Ovary (tissue), 3 donors: Measurements from ENCODE around the gene TMEM54.

Source experiments
- EP300 ChIP-seq: sonication (generic); formaldehyde crosslinking; IDR thresholded peaks from one replicate; pipeline ENCODE4 v1.6.1; 2017; ENCODE audit warnings: antibody characterized with exemption
- POLR2A ChIP-seq: fragments of 450-650 bp; IDR thresholded peaks from one replicate; pipeline ENCODE4 v1.6.1; 2017; ENCODE audit warnings: antibody characterized with exemption, mild to moderate bottlenecking, moderate library complexity
- TF ChIP-seq, protein P1 (sequence below), 3 donors: fragments of 450-650 bp in 2 of 3; fragments of 200-600 bp in 1 of 3; IDR thresholded peaks; one replicate each; pipeline versions ENCODE4 v1.5.1 to v1.8.0; 2016 to 2022; ENCODE audit warnings: antibody characterized with exemption in 3 of 3, mild to moderate bottlenecking in 1 of 3
- donor health status: DM: no; HTN: no; CAD: no.

DNA sequence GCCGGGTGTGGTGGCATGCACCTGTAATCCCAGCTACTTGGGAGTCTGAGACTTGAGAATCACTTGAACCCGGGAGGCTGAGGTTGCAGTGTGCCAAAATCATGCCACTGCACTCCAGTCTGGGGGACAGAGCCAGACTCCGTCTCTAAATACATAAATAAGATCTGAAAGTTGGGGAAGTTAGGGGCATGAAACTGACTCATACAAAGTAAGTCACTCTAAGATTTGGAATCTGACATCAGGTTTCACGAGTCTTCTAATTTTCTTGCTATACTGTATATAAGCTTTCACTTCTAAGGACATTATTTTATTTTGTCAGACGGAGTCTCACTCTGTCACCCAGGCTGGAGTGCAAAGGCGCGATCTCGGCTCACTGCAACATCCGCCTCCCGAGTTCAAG is 33.3 kb upstream of the TMEM54 start:
- TF ChIP-seq, protein P1, sequence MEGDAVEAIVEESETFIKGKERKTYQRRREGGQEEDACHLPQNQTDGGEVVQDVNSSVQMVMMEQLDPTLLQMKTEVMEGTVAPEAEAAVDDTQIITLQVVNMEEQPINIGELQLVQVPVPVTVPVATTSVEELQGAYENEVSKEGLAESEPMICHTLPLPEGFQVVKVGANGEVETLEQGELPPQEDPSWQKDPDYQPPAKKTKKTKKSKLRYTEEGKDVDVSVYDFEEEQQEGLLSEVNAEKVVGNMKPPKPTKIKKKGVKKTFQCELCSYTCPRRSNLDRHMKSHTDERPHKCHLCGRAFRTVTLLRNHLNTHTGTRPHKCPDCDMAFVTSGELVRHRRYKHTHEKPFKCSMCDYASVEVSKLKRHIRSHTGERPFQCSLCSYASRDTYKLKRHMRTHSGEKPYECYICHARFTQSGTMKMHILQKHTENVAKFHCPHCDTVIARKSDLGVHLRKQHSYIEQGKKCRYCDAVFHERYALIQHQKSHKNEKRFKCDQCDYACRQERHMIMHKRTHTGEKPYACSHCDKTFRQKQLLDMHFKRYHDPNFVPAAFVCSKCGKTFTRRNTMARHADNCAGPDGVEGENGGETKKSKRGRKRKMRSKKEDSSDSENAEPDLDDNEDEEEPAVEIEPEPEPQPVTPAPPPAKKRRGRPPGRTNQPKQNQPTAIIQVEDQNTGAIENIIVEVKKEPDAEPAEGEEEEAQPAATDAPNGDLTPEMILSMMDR (IDR thresholded peaks at IDR 0.05): no peak
- TF ChIP-seq POLR2A (no peak), EP300 (no peak)
